ENCODE measurements around the gene FAM20C. TPM values are rescaled to one million over a fixed set of nuclear protein-coding genes. Genes with fewer than 3 reads are reported as not detected.

Gene FAM20C
- polyA plus RNA-seq, 4 donors: 33.4 to 73.7 (median 63.3) TPM

DNA sequence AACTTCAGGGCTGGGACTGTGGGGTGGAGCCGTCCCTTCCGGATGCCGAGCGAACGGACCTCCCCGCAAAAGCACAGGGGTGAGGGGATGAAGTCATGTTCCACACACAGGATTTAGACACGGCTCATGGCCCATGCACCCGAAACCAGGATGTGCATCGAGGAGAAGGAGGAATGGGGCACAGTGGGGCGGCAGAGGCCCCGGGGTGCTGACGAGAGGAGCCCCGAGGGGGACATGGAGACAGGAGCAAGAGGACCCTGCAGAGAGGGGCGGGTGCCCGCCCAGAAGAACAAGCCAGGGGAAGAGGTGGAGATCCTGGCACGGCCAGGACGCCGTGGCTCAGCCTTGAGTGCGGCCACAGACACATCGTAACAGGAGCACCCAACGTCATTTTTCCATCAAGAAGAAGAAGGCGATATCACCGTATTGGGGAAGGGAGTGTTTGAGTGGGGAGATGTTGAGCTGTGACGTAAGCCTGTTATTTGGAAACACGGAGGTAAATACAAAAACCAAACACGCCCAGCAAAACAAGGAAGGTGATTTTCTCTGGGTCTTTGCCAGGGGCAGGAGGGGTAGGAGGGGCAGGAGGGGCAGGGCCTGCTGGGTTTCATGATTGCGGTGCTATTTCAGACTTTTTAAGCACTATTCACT lies 72.3 kb downstream of the FAM20C start:
- no peak for DNase-seq (ENCODE audit: low read depth in 4 of 4, low spot score in 3 of 4)

GRCh38 chr7:265192-265997 lies 73.0 kb downstream of the FAM20C start:
- no peak for DNase-seq (ENCODE audit: low read depth in 4 of 4, low spot score in 3 of 4)

DNA sequence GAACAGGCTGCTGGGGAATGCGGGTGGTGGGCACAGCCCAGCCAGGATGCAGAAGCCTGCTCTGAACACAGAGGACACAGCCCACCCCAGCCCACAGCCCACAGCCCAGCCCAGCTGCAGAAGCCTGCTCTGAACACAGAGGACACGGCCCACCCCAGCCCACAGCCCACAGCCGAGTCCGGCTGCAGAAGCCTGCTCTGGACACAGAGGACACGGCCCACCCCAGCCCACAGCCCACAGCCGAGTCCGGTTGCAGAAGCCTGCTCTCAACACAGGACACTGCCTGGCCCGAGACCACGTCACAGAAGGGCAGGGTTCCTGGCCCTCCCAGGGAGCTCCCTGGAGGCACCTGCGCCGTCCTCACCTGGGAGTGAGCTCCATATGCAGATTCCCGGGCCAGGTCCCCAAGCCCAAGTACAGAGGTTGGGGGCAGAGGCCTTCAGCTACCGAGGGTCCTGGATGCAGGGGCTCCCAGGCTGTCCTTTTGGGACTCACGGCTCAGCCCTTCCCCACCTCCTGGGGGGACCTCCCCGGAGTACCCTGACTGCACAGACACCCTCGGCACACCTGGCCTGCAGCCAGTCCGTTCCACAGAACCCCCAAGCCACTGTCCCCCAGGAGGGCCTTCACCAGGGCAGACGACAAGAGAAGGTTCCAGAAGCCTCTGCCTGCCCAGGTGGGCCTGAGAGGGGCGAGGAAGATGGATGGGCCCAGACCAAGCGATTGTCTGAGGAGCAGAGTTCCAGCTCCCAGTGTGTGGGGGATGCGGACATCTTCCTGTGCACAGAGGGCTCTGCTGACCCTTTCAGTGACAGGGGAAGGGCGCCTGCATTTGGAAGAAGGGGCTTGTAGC lies 73.9 kb downstream of the FAM20C start:
- no peak for DNase-seq (ENCODE audit: low read depth in 4 of 4, low spot score in 3 of 4)

DNA sequence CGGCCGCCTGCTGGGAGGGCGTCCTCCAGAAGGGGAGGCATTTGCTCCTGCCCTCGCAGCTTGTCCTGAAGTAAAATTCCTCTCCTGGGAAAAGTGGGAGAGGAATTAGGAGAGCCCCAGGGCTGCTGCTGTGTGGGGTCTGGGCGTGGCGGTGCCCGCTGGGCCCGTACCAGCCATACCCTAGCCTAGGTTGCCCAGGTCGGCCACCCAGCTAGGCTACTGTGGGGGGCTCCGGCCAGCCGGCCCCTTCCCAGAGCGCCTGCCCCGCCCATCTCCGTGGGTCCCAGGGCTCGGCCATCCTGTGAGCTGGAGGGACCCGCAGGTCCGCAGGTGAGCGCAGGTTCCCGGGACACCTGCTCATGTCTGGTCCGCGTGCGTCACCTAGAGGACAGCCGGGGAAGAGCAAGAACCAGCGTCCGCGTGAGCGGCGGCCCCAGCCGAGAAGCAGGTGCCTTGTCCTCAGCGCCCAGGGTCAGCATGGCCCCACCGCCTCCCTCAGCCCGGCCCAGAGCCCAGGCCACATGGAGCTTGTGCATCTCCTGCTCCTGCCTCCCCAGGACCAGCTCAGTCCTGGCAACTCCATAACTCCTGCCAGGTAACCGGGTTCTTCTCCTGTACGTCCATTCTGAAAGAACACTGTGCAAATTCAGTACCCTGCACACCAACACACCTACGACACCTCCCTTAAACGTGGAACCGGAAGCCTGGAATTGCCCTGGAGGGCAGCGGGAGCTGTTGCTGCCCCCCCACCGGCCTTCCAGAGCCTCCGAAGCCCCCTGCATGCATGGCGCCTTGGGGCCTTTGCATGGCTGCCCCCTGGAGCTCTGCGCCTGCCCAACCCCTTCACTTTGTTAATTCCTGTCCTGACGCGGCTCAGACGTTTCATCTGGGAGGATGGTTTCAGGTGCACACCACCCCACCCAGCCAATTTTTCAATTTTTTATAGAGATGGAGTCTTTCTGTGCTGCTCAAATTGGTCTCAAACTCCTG lies 74.8 kb downstream of the FAM20C start:
- no peak for DNase-seq (ENCODE audit: low read depth in 4 of 4, low spot score in 3 of 4)

- DNase-seq (ENCODE audit: low read depth in 4 of 4, low spot score in 3 of 4): no peak
Observed at GRCh38 chr7:268991-269390, 76.6 kb downstream of the FAM20C start.

DNA sequence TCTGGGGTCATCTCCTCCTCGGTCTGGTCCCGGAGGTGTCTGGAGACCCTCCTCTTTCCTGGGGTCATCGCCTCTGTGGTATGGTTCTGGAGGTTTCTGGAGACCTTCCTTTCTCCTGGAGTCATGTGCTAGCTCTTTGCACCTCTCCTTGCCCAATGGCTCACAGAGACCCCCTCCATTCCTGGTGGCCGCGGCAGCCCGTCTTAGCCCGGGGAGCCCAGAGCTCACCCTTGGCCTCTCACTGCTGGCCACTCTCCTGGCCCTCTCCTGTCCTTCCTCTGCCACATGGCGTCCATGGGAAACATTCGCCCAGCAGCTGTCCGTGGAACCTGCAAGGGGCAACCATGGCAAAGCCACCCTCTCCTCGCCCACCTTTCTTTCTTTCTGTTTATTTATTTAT lies 77.3 kb downstream of the FAM20C start:
- DNase-seq (ENCODE audit: low read depth in 4 of 4, low spot score in 3 of 4): no peak

GRCh38 chr7:270351-270983 lies 78.1 kb downstream of the FAM20C start:
- DNase-seq (ENCODE audit: low read depth in 4 of 4, low spot score in 3 of 4): no peak

DNA sequence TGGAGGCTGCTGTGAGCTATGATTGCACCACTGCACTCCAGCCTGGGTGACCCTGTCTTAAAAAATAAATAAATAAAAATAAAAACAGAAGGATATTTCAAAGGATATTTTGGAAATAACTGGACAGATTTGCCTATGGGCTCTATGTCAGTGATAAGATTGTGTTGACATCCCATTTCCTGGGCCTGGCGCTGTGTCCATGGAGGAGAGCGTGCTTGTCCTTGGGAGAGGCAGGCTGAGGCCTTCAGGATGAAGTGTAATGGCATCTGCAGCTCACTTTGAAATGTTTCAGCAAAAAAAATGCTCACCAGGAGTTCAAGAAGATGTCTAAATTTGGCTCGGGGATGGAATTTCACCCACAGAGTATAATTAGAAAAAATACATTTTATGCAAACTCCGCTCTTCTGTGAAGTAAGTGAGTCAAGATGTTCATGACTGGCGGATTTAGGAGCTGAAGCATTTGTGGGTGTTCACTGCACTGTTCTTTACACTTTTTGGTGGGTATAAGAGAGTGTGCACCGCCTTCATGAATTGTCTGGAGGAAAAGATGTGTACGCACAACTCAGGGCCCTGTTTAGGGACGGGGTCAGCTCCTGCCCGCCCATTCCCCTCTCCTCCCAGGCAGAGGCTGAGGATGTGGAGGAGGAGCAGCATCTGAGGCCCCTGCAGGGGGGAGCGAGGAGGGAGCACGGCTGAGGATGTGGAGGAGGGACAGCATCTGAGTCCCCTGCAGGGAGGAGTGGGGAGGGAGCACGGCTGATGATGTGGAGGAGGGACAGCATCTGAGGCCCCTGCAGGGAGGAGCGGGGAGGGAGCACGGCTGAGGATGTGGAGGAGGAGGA lies 79.1 kb downstream of the FAM20C start:
- no peak for DNase-seq (ENCODE audit: low read depth in 4 of 4, low spot score in 3 of 4)

DNA sequence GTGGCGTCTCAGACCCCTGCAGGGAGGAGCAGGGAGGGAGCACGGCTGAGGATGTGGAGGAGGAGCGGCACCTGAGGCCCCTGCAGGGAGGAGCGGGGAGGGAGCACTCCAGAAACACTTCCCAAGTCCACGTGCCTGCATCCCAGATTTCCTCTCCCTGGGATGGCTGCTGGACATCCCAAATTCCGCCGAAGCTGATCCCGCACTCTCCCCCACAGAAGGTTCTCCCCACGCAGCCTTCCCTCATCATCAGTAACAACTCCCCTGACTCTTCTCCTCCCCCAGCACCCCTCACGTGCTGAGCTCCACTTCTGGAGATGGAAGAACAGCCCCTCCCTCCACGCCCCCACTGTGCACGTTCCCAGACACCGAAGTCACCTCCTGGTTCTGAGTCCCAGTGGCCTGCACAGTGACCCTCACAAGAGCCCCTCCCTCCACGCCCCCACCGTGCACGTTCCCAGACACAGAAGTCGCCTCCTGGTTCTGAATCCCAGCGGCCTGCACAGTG lies 79.8 kb downstream of the FAM20C start:
- no peak for DNase-seq (ENCODE audit: low read depth in 4 of 4, low spot score in 3 of 4)

- no peak for DNase-seq (ENCODE audit: low read depth in 4 of 4, low spot score in 3 of 4)
Observed at GRCh38 chr7:272631-273030, 80.3 kb downstream of the FAM20C start.

GRCh38 chr7:273327-273726 lies 81.0 kb downstream of the FAM20C start:
- DNase-seq (ENCODE audit: low read depth in 4 of 4, low spot score in 3 of 4): no peak

- no peak for DNase-seq (ENCODE audit: low read depth in 4 of 4, low spot score in 3 of 4)
Observed at GRCh38 chr7:274266-274665, 81.9 kb downstream of the FAM20C start.

DNA sequence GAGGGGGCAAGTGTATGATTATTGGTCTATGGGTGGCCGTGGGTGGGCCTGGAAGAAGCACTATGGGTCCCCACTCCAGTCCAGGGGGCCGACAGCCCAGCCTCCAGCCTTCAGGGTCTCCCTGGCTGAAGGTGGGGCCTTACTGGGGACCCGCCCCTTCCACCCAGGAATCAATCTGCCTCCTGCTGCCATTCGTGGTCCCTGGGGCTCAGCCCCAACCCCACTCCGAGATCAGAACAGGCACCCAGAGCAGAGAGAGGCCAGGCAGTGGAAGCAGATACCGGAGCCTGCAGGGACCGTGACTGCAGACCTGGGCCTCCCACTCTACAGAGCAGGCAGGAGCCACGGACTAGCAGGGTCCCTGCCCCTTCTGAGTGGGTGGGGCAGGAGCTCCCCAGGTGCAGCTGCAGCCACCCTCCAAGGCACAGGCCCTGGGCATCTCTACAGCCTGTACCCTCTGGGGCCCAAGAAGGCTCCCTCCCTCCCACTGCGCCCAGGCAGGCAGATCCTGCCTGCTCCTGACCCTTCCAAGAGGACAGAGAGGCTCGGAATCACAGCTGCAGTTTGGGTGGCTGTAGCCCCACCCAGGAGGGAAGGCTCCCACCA lies 84.0 kb downstream of the FAM20C start:
- DNase-seq (ENCODE audit: low read depth in 4 of 4, low spot score in 3 of 4): no peak

- DNase-seq (ENCODE audit: low read depth in 4 of 4, low spot score in 3 of 4): no peak
Observed at GRCh38 chr7:277228-277627, 84.9 kb downstream of the FAM20C start.

GRCh38 chr7:278081-278480 lies 85.7 kb downstream of the FAM20C start:
- no peak for DNase-seq (ENCODE audit: low read depth in 4 of 4, low spot score in 3 of 4)

DNA sequence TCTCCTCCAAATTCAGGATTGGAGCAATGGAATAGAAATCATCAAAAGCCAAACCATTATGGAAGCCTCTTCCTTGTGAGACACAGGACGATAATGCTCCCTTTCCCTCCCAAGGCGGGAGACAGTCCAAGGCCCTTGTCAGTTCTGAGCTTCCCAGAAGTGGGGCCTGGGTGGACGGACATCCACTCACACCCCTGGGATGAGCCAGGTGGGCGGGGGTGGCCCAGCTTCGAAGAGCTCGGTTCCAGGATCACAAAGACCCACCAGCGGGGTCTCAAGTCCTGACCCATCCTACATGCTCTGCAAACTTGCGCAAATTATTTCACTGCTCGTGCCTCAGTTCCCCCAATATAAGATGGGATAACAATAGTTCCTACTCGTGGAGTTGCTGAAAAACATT lies 87.5 kb downstream of the FAM20C start:
- DNase-seq (ENCODE audit: low read depth in 4 of 4, low spot score in 3 of 4): no peak

- DNase-seq (ENCODE audit: low read depth in 4 of 4, low spot score in 3 of 4): no peak
Observed at GRCh38 chr7:280461-280860, 88.1 kb downstream of the FAM20C start.

GRCh38 chr7:281637-282036 lies 89.3 kb downstream of the FAM20C start:
- DNase-seq (ENCODE audit: low read depth in 4 of 4, low spot score in 3 of 4): no peak

Measured in left renal pelvis (tissue), 4 donors.